ENCODE measurements around the gene GFY.

GFY gene

GRCh38 chr19:49430172-49430677 is 5.0 kb downstream of the GFY start:
- H3K4me3 ChIP-seq (ENCODE audit: low read depth, low read length): no peak overlapping the region
- CTCF ChIA-PET: interaction anchor here (0.5 to 1.9 kb wide), 6 partner anchors 11 to 272 kb away, joined by 3 to 11 read pairs (median 5); partner anchors contain the start of gene SLC17A7
- no peaks in the 10 kb centered on the region for H3K36me3 ChIP-seq (ENCODE audit: control insufficient read depth in 2 of 2, insufficient read depth in 1 of 2, low read length in 2 of 2)
- no peak overlapping the region for H3K27ac ChIP-seq (ENCODE audit: extremely low read depth, low read depth, low read length)
- H3K9me3 ChIP-seq (ENCODE audit: control insufficient read depth, insufficient read depth, low read depth, low read length): no peaks in the 10 kb centered on the region
- POLR2A ChIA-PET: no interaction called here
- H3K4me1 ChIP-seq (ENCODE audit: control insufficient read depth, insufficient read depth, low read length): no peaks in the 10 kb centered on the region
- TF ChIP-seq INSM2 (tag by site-specific recombination; IDR thresholded peaks at IDR 0.05) (no peak), PRDM1 (tag by site-specific recombination; IDR thresholded peaks at IDR 0.05) (peak; percentile 76), ZNF623 (tag by site-specific recombination; IDR thresholded peaks at IDR 0.05) (peak; percentile 41), GLIS1 (tag by site-specific recombination; IDR thresholded peaks at IDR 0.05) (peak; percentile 21; the same call in 1 of the 2 replicates), ZNF585B (tag by site-specific recombination; IDR thresholded peaks at IDR 0.05) (peak; percentile 35; the same call in 1 of the 2 replicates), ZNF555 (tag by site-specific recombination; conservative IDR thresholded peaks at IDR 0.05) (no peak), GLIS2 (tag by site-specific recombination; IDR thresholded peaks at IDR 0.05) (0 out of 2 replicates have a peak, but pooled peaks have one; percentile 12), ZEB2 (tag by site-specific recombination; IDR thresholded peaks at IDR 0.05) (no peak), SP3 (tag by site-specific recombination; IDR thresholded peaks at IDR 0.05) (no peak), KLF17 (tag by site-specific recombination; IDR thresholded peaks at IDR 0.05) (no peak), ZNF580 (tag by site-specific recombination; IDR thresholded peaks at IDR 0.05) (peak; percentile 24; the same call in 1 of the 2 replicates), PRDM4 (tag by site-specific recombination; IDR thresholded peaks at IDR 0.05) (peak; percentile 100), PATZ1 (tag by site-specific recombination; IDR thresholded peaks at IDR 0.05) (0 out of 2 replicates have a peak, but pooled peaks have one; percentile 18), KLF9 (tag by site-specific recombination; IDR thresholded peaks at IDR 0.05; ENCODE audit: low read depth) (no peak), ZNF624 (tag by site-specific recombination; IDR thresholded peaks at IDR 0.05) (no peak), ZFP37 (tag by site-specific recombination; IDR thresholded peaks at IDR 0.05) (no peak)

- CTCF ChIA-PET: interaction anchor here (0.7 to 1.9 kb wide), 5 partner anchors 10 to 1320 kb away, joined by 3 to 11 read pairs (median 4); partner anchors contain the start of genes PLA2G4C and SLC17A7
- TF ChIP-seq HIC1 (tag by site-specific recombination; IDR thresholded peaks at IDR 0.05) (peak; percentile 72; the same call in 1 of the 2 replicates), ZFP69B (tag by site-specific recombination; IDR thresholded peaks at IDR 0.05) (no peak), ZBTB10 (tag by site-specific recombination; IDR thresholded peaks at IDR 0.05) (0 out of 2 replicates have a peak, but pooled peaks have one; percentile 50), HOXA7 (CRISPR knock-in tag; IDR thresholded peaks at IDR 0.05; ENCODE audit: borderline replicate concordance) (no peak)
Measured at GRCh38 chr19:49430678-49431329, 5.6 kb downstream of the GFY start.

More at GRCh38 chr19:49430678-49431329, 5.6 kb downstream of the GFY start:
- Histone ChIP-seq H3K4me1 (ENCODE audit: control insufficient read depth, insufficient read depth, low read length) (no peaks in the 10 kb centered on the region), H3K27ac (ENCODE audit: extremely low read depth, low read depth, low read length) (no peak overlapping the region), H3K36me3 (ENCODE audit: control insufficient read depth in 2 of 2, insufficient read depth in 1 of 2, low read length in 2 of 2) (no peaks in the 10 kb centered on the region), H3K4me3 (ENCODE audit: low read depth, low read length) (no peak overlapping the region), H3K9me3 (ENCODE audit: control insufficient read depth, insufficient read depth, low read depth, low read length) (no peaks in the 10 kb centered on the region)
- POLR2A ChIA-PET: no interaction called here
